Small intestine (tissue), 7 donors: ENCODE measurements around the gene PANK4. TPM values are rescaled to one million over a fixed set of nuclear protein-coding genes. Genes with fewer than 3 reads are reported as not detected.
"Not testable (repeated sequence)": the region's sequence is repeated elsewhere in the genome, so short reads cannot be mapped to it uniquely, and the experiment has no call there.

ENCODE experiments used
- DNase-seq, 2 donors: peaks; one replicate each; pipeline versions ENCODE4 v3.0.0 to v3.0.0-alpha.2; 2013
- FAIRE-seq: peaks from 2 replicates; lab custom pipeline; 2012; peaks lifted over from hg19 to GRCh38; lab: Jason Lieb, UNC
- H3K27ac ChIP-seq, 3 donors: one replicate each; pipeline ENCODE4 v1.5.1; 2013; ENCODE audit warnings: low read length in 2 of 3, mild to moderate bottlenecking in 2 of 3, control low read depth in 1 of 3, inconsistent platforms in 1 of 3, low read depth in 1 of 3, moderate library complexity in 1 of 3
- H3K27me3 ChIP-seq, 3 donors: one replicate each; pipeline ENCODE4 v1.6.1; 2013; ENCODE audit warnings: low read length in 3 of 3, inconsistent platforms in 1 of 3; ENCODE audit not compliant: control insufficient read depth in 3 of 3, insufficient read depth in 3 of 3
- H3K36me3 ChIP-seq, 3 donors: one replicate each; pipeline ENCODE4 v1.6.1; 2013; ENCODE audit warnings: low read length in 3 of 3, inconsistent platforms in 1 of 3, low read depth in 1 of 3, mild to moderate bottlenecking in 1 of 3, moderate library complexity in 1 of 3; ENCODE audit not compliant: control insufficient read depth in 3 of 3, insufficient read depth in 2 of 3
- H3K4me1 ChIP-seq, 3 donors: one replicate each; pipeline ENCODE4 v1.6.1; 2013; ENCODE audit warnings: low read length in 2 of 3, inconsistent platforms in 1 of 3, low read depth in 1 of 3, mild to moderate bottlenecking in 1 of 3, moderate library complexity in 1 of 3; ENCODE audit not compliant: control insufficient read depth in 3 of 3, insufficient read depth in 2 of 3
- H3K4me3 ChIP-seq, 3 donors: one replicate each; pipeline ENCODE4 v1.5.1; 2013; ENCODE audit warnings: low read length in 3 of 3, control low read depth in 1 of 3, inconsistent platforms in 1 of 3, low read depth in 1 of 3, mild to moderate bottlenecking in 1 of 3, moderate library complexity in 1 of 3
- H3K9me3 ChIP-seq, 2 donors: one replicate each; pipeline ENCODE4 v1.6.1; 2013; ENCODE audit warnings: low read depth in 1 of 2, low read length in 1 of 2; ENCODE audit not compliant: control insufficient read depth in 2 of 2, insufficient read depth in 1 of 2
- WGBS, 3 donors: extraction: QIAGEN DNeasy Blood & Tissue Kit; methylation state at CpG; one replicate each; pipeline ENCODE4 v1.1.7; 2013; 5-methylcytosine and 5-hydroxymethylcytosine counted together
- polyA plus RNA-seq, 4 donors: library from polyadenylated mRNA; stranded (reverse) in 3 of 4; unstranded in 1 of 4; fragments of 200-250 nt in 3 of 4; fragments of 120-200 nt in 1 of 4; gene quantifications; one replicate each; pipeline versions ENCODE4 v1.2.1 to v1.2.3, GENCODE V29; 2013
- donor health status: healthy with polysubstance abuse.
- donor health status: control.
- donor health status: control.
- donor health status: Bipolar disorder and iron deficiency.
- donor health status: healthy.

Gene PANK4
- polyA plus RNA-seq, 4 donors: 14.8 to 21.7 (median 18.8) TPM

GRCh38 chr1:2550309-2550861, 24.0 kb upstream of the PANK4 start:
- H3K36me3 ChIP-seq: peaks cover 0 to 47% (median 0%) of the 10 kb centered on the region in 3 donors
- FAIRE-seq, DNase-seq, H3K9me3 ChIP-seq, H3K4me3 ChIP-seq, H3K27me3 ChIP-seq, H3K27ac ChIP-seq: not testable (repeated sequence)
- WGBS, 3 donors: 65 to 85% (median 72%) methylated on average over 7 to 12 of the region's 12 CpGs
- peaks cover 0 to 52% (median 6%) of the 10 kb centered on the region in 3 donors for H3K4me1 ChIP-seq

- H3K36me3 ChIP-seq: peaks cover 0 to 39% (median 0%) of the 10 kb centered on the region in 3 donors
- H3K9me3 ChIP-seq, H3K27me3 ChIP-seq, H3K4me3 ChIP-seq, DNase-seq, FAIRE-seq: not testable (repeated sequence)
- H3K27ac ChIP-seq: peak overlapping the region; percentile 86 to 97 (median 92)
- peaks cover 0 to 52% (median 6%) of the 10 kb centered on the region in 3 donors for H3K4me1 ChIP-seq
- 69 to 85% (median 76%) methylated on average over 23 to 25 of the region's 28 CpGs for WGBS, 3 donors
Observed at GRCh38 chr1:2549367-2550029, 23.1 kb upstream of the PANK4 start.

GRCh38 chr1:2548068-2548589, 21.7 kb upstream of the PANK4 start:
- 2 to 5% (median 2%) methylated on average over 16 to 17 of the region's 17 CpGs for WGBS, 3 donors
- H3K27ac ChIP-seq: peak overlapping the region; percentile 86 to 97 (median 92)
- no peaks in the 10 kb centered on the region for H3K27me3 ChIP-seq
- H3K4me3 ChIP-seq: peak overlapping the region; percentile 28 to 57 (median 47)
- DNase-seq (peak; percentile 88 to 91), FAIRE-seq (no peak)
- H3K9me3 ChIP-seq: no peaks in the 10 kb centered on the region
- peaks cover 0 to 58% (median 6%) of the 10 kb centered on the region in 3 donors for H3K4me1 ChIP-seq
- peaks cover 0 to 30% (median 0%) of the 10 kb centered on the region in 3 donors for H3K36me3 ChIP-seq

GRCh38 chr1:2547210-2548067, 21.0 kb upstream of the PANK4 start:
- peaks cover 0 to 65% (median 6%) of the 10 kb centered on the region in 3 donors for H3K4me1 ChIP-seq

GRCh38 chr1:2546515-2547209, 20.3 kb upstream of the PANK4 start:
- no peaks in the 10 kb centered on the region for H3K27me3 ChIP-seq
- no peaks in the 10 kb centered on the region for H3K9me3 ChIP-seq
- peak overlapping the region; percentile 86 to 97 (median 92) for H3K27ac ChIP-seq
- H3K4me3 ChIP-seq: peak overlapping the region; percentile 47 to 64 (median 57)
- H3K4me1 ChIP-seq: peaks cover 0 to 72% (median 6%) of the 10 kb centered on the region in 3 donors
- DNase-seq: peak; percentile 93 to 95
- FAIRE-seq: no peak
- H3K36me3 ChIP-seq: peaks cover 0 to 25% (median 0%) of the 10 kb centered on the region in 3 donors
- WGBS, 3 donors: 0 to 1% (median 1%) methylated on average over 44 to 52 of the region's 52 CpGs

More at GRCh38 chr1:2547210-2548067, 21.0 kb upstream of the PANK4 start:
- H3K27me3 ChIP-seq: no peaks in the 10 kb centered on the region
- DNase-seq: no peak
- peak overlapping the region; percentile 47 to 64 (median 57) for H3K4me3 ChIP-seq
- H3K27ac ChIP-seq: peak overlapping the region; percentile 86 to 97 (median 92)
- no peak for FAIRE-seq
- no peaks in the 10 kb centered on the region for H3K9me3 ChIP-seq
- H3K36me3 ChIP-seq: peaks cover 0 to 29% (median 0%) of the 10 kb centered on the region in 3 donors
- WGBS, 3 donors: 6 to 9% (median 7%) methylated on average over 20 to 27 of the region's 27 CpGs

- H3K4me1 ChIP-seq: peaks cover 0 to 78% (median 8%) of the 10 kb centered on the region in 3 donors
- H3K27ac ChIP-seq: peak overlapping the region; percentile 84 to 97 (median 86)
- no peak for FAIRE-seq
Observed at GRCh38 chr1:2545754-2546514, 19.5 kb upstream of the PANK4 start.

More at GRCh38 chr1:2545754-2546514, 19.5 kb upstream of the PANK4 start:
- no peaks in the 10 kb centered on the region for H3K9me3 ChIP-seq
- peaks cover 0 to 19% (median 0%) of the 10 kb centered on the region in 3 donors for H3K36me3 ChIP-seq
- DNase-seq: peak; percentile 87 to 92
- 1 to 3% (median 3%) methylated on average over 9 to 43 of the region's 43 CpGs for WGBS, 3 donors
- H3K27me3 ChIP-seq: peaks cover 0 to 3% (median 0%) of the 10 kb centered on the region in 3 donors
- peak overlapping the region; percentile 47 to 64 (median 57) for H3K4me3 ChIP-seq
